SU-DHL-6 (cell line): ENCODE data around the gene FAM107B.

Experiments used
- H2AFZ ChIP-seq: fragments of 200-600 bp; sonication (generic); 2 replicates; pipeline ENCODE4 v1.6.1; 2014; ENCODE audit warnings: low read depth, mild to moderate bottlenecking, moderate library complexity, mixed read lengths, antibody characterized with exemption, low read length; ENCODE audit not compliant: severe bottlenecking
- H3F3A ChIP-seq: fragments of 200-600 bp; shearing (Covaris generic); 2 replicates; pipeline ENCODE4 v1.6.0; 2016; ENCODE audit warnings: antibody characterized with exemption, mild to moderate bottlenecking; ENCODE audit not compliant: insufficient read depth
- H3K27ac ChIP-seq: fragments of 200-600 bp; sonication (generic); 2 replicates; pipeline ENCODE4 v1.5.1; 2016; ENCODE audit warnings: low read depth, mild to moderate bottlenecking, low read length, moderate library complexity, mixed read lengths
- H3K27me3 ChIP-seq: fragments of 200-600 bp; sonication (generic), shearing (Covaris generic); 2 replicates; pipeline ENCODE4 v1.6.0; 2014; ENCODE audit warnings: mild to moderate bottlenecking, low read length
- H3K36me3 ChIP-seq: fragments of 200-600 bp; sonication (generic); 2 replicates; pipeline ENCODE4 v1.6.1; 2014; ENCODE audit warnings: mild to moderate bottlenecking, low read length, mixed read lengths
- H3K4me2 ChIP-seq: fragments of 300-600, 200-600 bp; shearing (Covaris generic), sonication (generic); 2 replicates; pipeline ENCODE4 v1.6.0; 2014; ENCODE audit warnings: low read length, low read depth, mild to moderate bottlenecking; ENCODE audit not compliant: poor library complexity, severe bottlenecking
- H3K4me3 ChIP-seq: fragments of 200-600 bp; sonication (generic); 2 replicates; pipeline ENCODE4 v1.5.1; 2014; ENCODE audit warnings: antibody characterized with exemption, low read length, mild to moderate bottlenecking, mixed read lengths; ENCODE audit not compliant: insufficient read depth, poor library complexity, severe bottlenecking
- H3K79me2 ChIP-seq: fragments of 200-600 bp; sonication (generic); 2 replicates; pipeline ENCODE4 v1.6.1; 2014; ENCODE audit warnings: mild to moderate bottlenecking, low read length, moderate library complexity; ENCODE audit not compliant: insufficient read depth
- H3K9ac ChIP-seq: fragments of 200-600 bp; sonication (generic); 2 replicates; pipeline ENCODE4 v1.7.0; 2014; ENCODE audit warnings: mild to moderate bottlenecking, low read length
- H3K9me2 ChIP-seq: fragments of 200-600 bp; sonication (generic); replicated peaks from 2 replicates; pipeline ENCODE4 v1.6.1; 2014; ENCODE audit warnings: low read length; ENCODE audit not compliant: insufficient read depth
- H3K9me3 ChIP-seq: fragments of 200-600 bp; sonication (generic); 2 replicates; pipeline ENCODE4 v1.6.1; 2014; ENCODE audit warnings: low read length, mixed read lengths; ENCODE audit not compliant: insufficient read depth
- H4K20me1 ChIP-seq: fragments of 200-600 bp; sonication (generic); 2 replicates; pipeline ENCODE4 v1.6.1; 2014; ENCODE audit warnings: low read depth, mild to moderate bottlenecking, antibody characterized with exemption, low read length, moderate library complexity, mixed read lengths
- CTCF ChIP-seq: fragments of 200-600 bp; sonication (generic); IDR thresholded peaks from one replicate; pipeline ENCODE4 v1.5.1; 2017; ENCODE audit warnings: antibody characterized with exemption, mild to moderate bottlenecking, low read length, moderate library complexity; ENCODE audit not compliant: insufficient read depth, poor library complexity, severe bottlenecking
- EZH2phosphoT487 ChIP-seq: fragments of 200-600 bp; sonication (generic), shearing (Covaris generic); conservative IDR thresholded peaks from 2 replicates; pipeline ENCODE4 v1.6.1; 2018; ENCODE audit warnings: mild to moderate bottlenecking, antibody characterized with exemption, low read length, moderate library complexity, mixed read lengths

FAM107B gene

GRCh38 chr10:14697281-14697680, 77.4 kb downstream of the FAM107B start:
- H3K9me3 ChIP-seq: no peaks in the 10 kb centered on the region
- H3K4me3 ChIP-seq: no peak overlapping the region
- no peak overlapping the region for H3K9ac ChIP-seq
- H3K27ac ChIP-seq: no peak overlapping the region
- H3F3A ChIP-seq: no peaks in the 10 kb centered on the region
- no peak overlapping the region for H2AFZ ChIP-seq
- H3K36me3 ChIP-seq: no peaks in the 10 kb centered on the region
- no peaks in the 10 kb centered on the region for H3K9me2 ChIP-seq
- no peaks in the 10 kb centered on the region for H4K20me1 ChIP-seq
- no peak for TF ChIP-seq EZH2phosphoT487
- no peak for TF ChIP-seq CTCF
- H3K79me2 ChIP-seq: no peaks in the 10 kb centered on the region
- H3K27me3 ChIP-seq: no peaks in the 10 kb centered on the region
- H3K4me2 ChIP-seq: no peak overlapping the region

GRCh38 chr10:14696821-14697220, 77.9 kb downstream of the FAM107B start:
- Histone ChIP-seq H3K27ac (no peak overlapping the region), H3K27me3 (no peaks in the 10 kb centered on the region), H3K4me2 (no peak overlapping the region), H3F3A (no peaks in the 10 kb centered on the region), H3K79me2 (no peaks in the 10 kb centered on the region), H3K9me3 (no peaks in the 10 kb centered on the region), H3K9me2 (no peaks in the 10 kb centered on the region), H4K20me1 (no peaks in the 10 kb centered on the region), H3K4me3 (no peak overlapping the region), H2AFZ (no peak overlapping the region), H3K36me3 (no peaks in the 10 kb centered on the region), H3K9ac (no peak overlapping the region)
- no peak for TF ChIP-seq EZH2phosphoT487
- TF ChIP-seq CTCF: no peak

- Histone ChIP-seq H3K79me2 (no peaks in the 10 kb centered on the region), H2AFZ (no peak overlapping the region), H4K20me1 (no peaks in the 10 kb centered on the region), H3F3A (no peaks in the 10 kb centered on the region), H3K4me3 (no peak overlapping the region), H3K4me2 (no peak overlapping the region), H3K9me2 (no peaks in the 10 kb centered on the region), H3K27me3 (no peaks in the 10 kb centered on the region), H3K27ac (no peak overlapping the region), H3K36me3 (no peaks in the 10 kb centered on the region), H3K9ac (no peak overlapping the region), H3K9me3 (no peaks in the 10 kb centered on the region)
- TF ChIP-seq EZH2phosphoT487 (no peak), CTCF (no peak)
Measured at GRCh38 chr10:14695847-14696480, 78.7 kb downstream of the FAM107B start.
